Gastrocnemius medialis (tissue), 4 donors: ENCODE results near the gene PTGFRN. TPM values are rescaled to one million over a fixed set of nuclear protein-coding genes. Genes with fewer than 3 reads are reported as not detected.

ENCODE experiments used
- ATAC-seq, 2 donors: fragments of 150-250 bp; one replicate each; pipeline ENCODE4 v1.9.1; 2016
- DNase-seq, 2 donors: peaks; one replicate each; pipeline ENCODE4 v3.0.0-alpha.2; 2019
- H3K27ac ChIP-seq, 4 donors: fragments of 200-600 bp; sonication (generic); 1 replicate in 1 of 4; 2 replicates in 3 of 4; pipeline ENCODE4 v1.5.1; 2016 to 2018; ENCODE audit warnings: mild to moderate bottlenecking in 2 of 4, moderate library complexity in 1 of 4
- H3K27me3 ChIP-seq, 3 donors: fragments of 200-600 bp; sonication (generic) in 2 of 3; 1 replicate in 1 of 3; 2 replicates in 2 of 3; pipeline versions ENCODE4 v1.5.1 to v1.6.0; 2016 to 2019; ENCODE audit warnings: mild to moderate bottlenecking in 1 of 3, moderate library complexity in 1 of 3
- H3K36me3 ChIP-seq, 2 donors: fragments of 200-600 bp; sonication (generic) in 1 of 2; one replicate each; pipeline ENCODE4 v1.5.1; 2017 to 2018
- H3K4me1 ChIP-seq, 2 donors: fragments of 200-600 bp; sonication (generic) in 1 of 2; one replicate each; pipeline ENCODE4 v1.5.1; 2016 to 2017; ENCODE audit warnings: mild to moderate bottlenecking in 2 of 2
- H3K4me3 ChIP-seq, 4 donors: fragments of 200-600 bp; sonication (generic) in 3 of 4; 1 replicate in 1 of 4; 2 replicates in 3 of 4; pipeline ENCODE4 v1.5.1; 2016 to 2019; ENCODE audit warnings: mild to moderate bottlenecking in 2 of 4
- H3K9me3 ChIP-seq, 3 donors: fragments of 200-600 bp; sonication (generic) in 2 of 3; 1 replicate in 1 of 3; 2 replicates in 2 of 3; pipeline ENCODE4 v1.5.1; 2016 to 2019
- POLR2A ChIP-seq, 2 donors: fragments of 450-650 bp; IDR thresholded peaks; one replicate each; pipeline ENCODE4 v1.6.1; 2017; ENCODE audit warnings: antibody characterized with exemption in 2 of 2, mild to moderate bottlenecking in 2 of 2, moderate library complexity in 2 of 2
- in situ Hi-C, 4 donors: fragments of 200-750 bp; cut with MboI; loops; one replicate each; pipeline versions ENCODE4 v1.15.0 to v1.8.0; 2017; ENCODE audit warnings: low sequenced_read_pairs in 4 of 4
- intact Hi-C: fragments of 100-400 bp; cut with DNase I; formaldehyde crosslinking; loops from one replicate; pipeline ENCODE4 v1.15.1; 2023; ENCODE audit warnings: low total_unique reads
- total RNA-seq, 4 donors: library from RNA; depleted of rRNA; stranded (reverse); fragments of >200 nt; gene quantifications; one replicate each; pipeline versions ENCODE4 v1.1.0 to v1.2.3, GENCODE V29; 2016
- TF ChIP-seq, protein P1 (sequence below), 5 experiments: fragments of 450-650 bp in 3 of 5; fragments of 200-600 bp in 2 of 5; sonication (generic) in 2 of 5; IDR thresholded peaks in 4 of 5; conservative IDR thresholded peaks in 1 of 5; 1 replicate in 4 of 5; 2 replicates in 1 of 5; pipeline ENCODE4 v1.5.1; 2016 to 2019; ENCODE audit warnings: antibody characterized with exemption in 5 of 5, mild to moderate bottlenecking in 3 of 5, moderate library complexity in 3 of 5

The PTGFRN gene
- total RNA-seq, 4 donors from 2014 or later = 1.5 to 18.1 (median 2.9) TPM

DNA sequence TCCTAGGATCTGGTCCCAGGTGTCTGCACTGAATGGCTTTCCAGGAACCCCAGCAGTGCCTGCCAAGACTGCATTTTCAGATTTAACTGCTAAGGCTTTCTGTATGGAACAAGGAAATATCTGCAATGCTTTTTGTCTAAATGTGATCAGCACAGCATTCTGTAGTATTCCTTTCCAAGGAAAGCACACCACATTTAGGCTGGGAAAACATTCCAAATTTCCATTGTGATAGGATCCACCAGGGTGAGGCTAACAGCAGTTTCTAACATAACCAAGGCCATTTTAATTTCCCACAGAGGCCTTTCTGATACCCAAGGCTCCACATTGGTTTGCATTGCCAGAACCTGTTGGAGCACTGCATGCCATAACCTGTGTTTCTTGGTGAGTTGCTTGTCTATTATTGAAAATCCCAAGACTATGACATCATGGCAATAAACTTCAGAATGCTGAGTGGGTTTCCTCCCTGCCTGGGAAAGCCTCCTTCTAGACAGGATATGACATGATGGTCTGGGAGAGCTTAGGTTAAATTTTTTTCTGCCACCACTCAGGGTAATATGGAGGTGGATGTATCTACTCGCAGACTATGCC, 23.3 kb upstream of the PTGFRN start:
- no peak for ATAC-seq
- Histone ChIP-seq H3K9me3 (no peaks in the 10 kb centered on the region), H3K27me3 (no peaks in the 10 kb centered on the region), H3K4me3 (no peak overlapping the region), H3K27ac (no peak overlapping the region), H3K36me3 (no peaks in the 10 kb centered on the region), H3K4me1 (no peaks in the 10 kb centered on the region)
- intact Hi-C loops (no loop called here), in situ Hi-C loops (no loop called here)
- TF ChIP-seq, protein P1, sequence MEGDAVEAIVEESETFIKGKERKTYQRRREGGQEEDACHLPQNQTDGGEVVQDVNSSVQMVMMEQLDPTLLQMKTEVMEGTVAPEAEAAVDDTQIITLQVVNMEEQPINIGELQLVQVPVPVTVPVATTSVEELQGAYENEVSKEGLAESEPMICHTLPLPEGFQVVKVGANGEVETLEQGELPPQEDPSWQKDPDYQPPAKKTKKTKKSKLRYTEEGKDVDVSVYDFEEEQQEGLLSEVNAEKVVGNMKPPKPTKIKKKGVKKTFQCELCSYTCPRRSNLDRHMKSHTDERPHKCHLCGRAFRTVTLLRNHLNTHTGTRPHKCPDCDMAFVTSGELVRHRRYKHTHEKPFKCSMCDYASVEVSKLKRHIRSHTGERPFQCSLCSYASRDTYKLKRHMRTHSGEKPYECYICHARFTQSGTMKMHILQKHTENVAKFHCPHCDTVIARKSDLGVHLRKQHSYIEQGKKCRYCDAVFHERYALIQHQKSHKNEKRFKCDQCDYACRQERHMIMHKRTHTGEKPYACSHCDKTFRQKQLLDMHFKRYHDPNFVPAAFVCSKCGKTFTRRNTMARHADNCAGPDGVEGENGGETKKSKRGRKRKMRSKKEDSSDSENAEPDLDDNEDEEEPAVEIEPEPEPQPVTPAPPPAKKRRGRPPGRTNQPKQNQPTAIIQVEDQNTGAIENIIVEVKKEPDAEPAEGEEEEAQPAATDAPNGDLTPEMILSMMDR (IDR thresholded peaks at IDR 0.05 in 4 of 5, conservative IDR thresholded peaks at IDR 0.05 in 1 of 5) = no peak
- no peak for TF ChIP-seq POLR2A (IDR thresholded peaks at IDR 0.05)
- no peak for DNase-seq

DNA sequence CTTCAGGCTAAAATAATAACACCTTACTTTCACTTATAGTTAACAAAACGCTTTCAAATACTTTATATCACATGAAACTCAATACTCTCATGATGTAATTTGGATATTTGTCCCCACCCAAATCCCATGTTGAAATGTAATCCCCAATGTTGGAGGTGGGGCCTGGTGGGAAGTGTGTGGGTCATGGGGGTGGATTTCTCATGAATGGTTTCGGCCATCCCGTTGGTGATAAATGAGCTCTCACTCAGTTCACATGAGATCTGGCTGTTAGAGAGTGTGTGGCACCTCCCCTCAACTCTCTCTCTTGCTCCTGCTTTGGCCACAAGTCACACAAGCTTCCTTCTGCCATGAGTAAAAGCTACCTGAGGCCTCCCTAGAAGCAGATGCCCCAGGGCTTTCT, 22.5 kb upstream of the PTGFRN start:
- Histone ChIP-seq H3K27ac (no peak overlapping the region), H3K9me3 (no peaks in the 10 kb centered on the region), H3K27me3 (no peaks in the 10 kb centered on the region), H3K4me3 (no peak overlapping the region), H3K4me1 (no peaks in the 10 kb centered on the region), H3K36me3 (no peaks in the 10 kb centered on the region)
- ATAC-seq = no peak
- TF ChIP-seq, protein P1 (IDR thresholded peaks at IDR 0.05 in 4 of 5, conservative IDR thresholded peaks at IDR 0.05 in 1 of 5) = no peak
- TF ChIP-seq POLR2A (IDR thresholded peaks at IDR 0.05) = no peak
- in situ Hi-C loops (no loop called here), intact Hi-C loops (no loop called here)
- no peak for DNase-seq

DNA sequence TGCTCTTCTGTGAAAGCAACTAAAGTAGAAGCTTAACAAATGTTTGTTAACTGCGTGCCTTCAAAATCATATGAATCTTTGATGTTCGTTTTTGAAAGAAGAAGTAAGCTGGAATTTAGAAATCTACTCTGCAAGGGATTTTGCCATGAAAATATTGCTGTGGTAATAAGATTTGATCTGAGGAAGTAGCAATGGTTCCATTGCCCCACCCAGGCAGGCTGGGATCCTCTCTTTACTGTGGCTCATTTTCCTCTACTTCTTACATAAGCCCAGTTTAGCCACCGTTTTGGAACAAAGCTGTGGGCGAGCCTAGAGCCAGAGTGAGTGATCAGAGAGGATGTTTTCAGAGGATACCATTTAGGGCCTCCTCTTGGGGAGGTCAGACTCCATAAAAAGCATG, 20.3 kb upstream of the PTGFRN start:
- Histone ChIP-seq H3K4me3 (no peak overlapping the region), H3K4me1 (no peaks in the 10 kb centered on the region), H3K9me3 (no peaks in the 10 kb centered on the region), H3K27ac (no peak overlapping the region), H3K27me3 (peaks cover 0 to 3% (median 0%) of the 10 kb centered on the region in 3 donors), H3K36me3 (no peaks in the 10 kb centered on the region)
- peak in 1 of 2 donors; percentile 33 for DNase-seq
- in situ Hi-C loops = no loop called here
- TF ChIP-seq, protein P1 (IDR thresholded peaks at IDR 0.05 in 4 of 5, conservative IDR thresholded peaks at IDR 0.05 in 1 of 5) = no peak
- intact Hi-C loops = no loop called here
- ATAC-seq = no peak

DNA sequence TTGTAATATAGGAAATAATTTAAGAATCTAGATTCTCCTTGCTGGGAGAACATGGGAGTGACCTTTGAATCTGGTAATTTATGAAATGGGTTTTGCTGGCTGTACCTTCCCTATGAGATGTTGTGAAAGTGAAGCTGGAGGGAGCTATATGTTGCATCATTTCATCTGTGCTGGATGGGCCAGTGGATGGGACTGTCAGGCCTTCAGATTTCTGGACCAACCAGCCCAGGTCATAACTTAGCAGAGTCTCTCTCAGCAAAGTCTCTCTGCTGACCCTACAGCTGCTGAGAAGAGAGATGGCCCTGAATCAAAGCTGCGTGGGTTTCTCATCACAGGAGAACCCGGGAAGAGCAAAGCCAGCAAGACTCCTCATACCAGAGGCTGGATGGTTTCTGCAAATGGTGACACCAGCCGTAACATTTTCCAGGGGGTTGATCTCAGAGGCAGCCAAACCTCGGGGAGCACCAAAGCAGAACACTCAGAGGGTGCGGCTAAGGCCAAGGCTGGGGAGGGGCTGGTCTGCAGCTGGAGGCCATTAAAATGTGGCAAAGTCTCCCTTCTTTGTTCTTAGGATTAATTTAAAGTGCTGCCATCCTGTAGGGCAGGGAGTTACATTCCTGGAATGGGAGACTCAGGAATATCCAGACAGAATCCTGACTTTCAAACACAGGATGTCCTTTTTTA, 18.2 kb upstream of the PTGFRN start:
- Histone ChIP-seq H3K27me3 (peaks cover 0 to 3% (median 0%) of the 10 kb centered on the region in 3 donors), H3K4me1 (no peaks in the 10 kb centered on the region), H3K9me3 (no peaks in the 10 kb centered on the region), H3K4me3 (no peak overlapping the region), H3K36me3 (no peaks in the 10 kb centered on the region), H3K27ac (no peak overlapping the region)
- intact Hi-C loops = no loop called here
- in situ Hi-C loops = no loop called here
- ATAC-seq (peak in 1 of 2 donors; percentile 19), DNase-seq (no peak)
- no peak for TF ChIP-seq POLR2A (IDR thresholded peaks at IDR 0.05)
- TF ChIP-seq, protein P1 (IDR thresholded peaks at IDR 0.05 in 4 of 5, conservative IDR thresholded peaks at IDR 0.05 in 1 of 5) = no peak
